Measurements from ENCODE around the gene DGAT2.

GRCh38 chr11:75728992-75729391 is 39.6 kb upstream of the DGAT2 start:
- TF ChIP-seq POLR2AphosphoS5 (IDR thresholded peaks at IDR 0.05) (no peak), CTCF (IDR thresholded peaks at IDR 0.05) (no peak)

All from suprapubic skin (tissue), 3 donors.